HepG2 (cell line): ENCODE data around the gene BIVM. TPM values are rescaled to one million over a fixed set of nuclear protein-coding genes. Genes with fewer than 3 reads are reported as not detected.

Experiments used
- ATF7 ChIP-seq, 2 experiments: fragments of 450-650 bp in 1 of 2; sonication (generic) in 1 of 2; formaldehyde crosslinking in 1 of 2; IDR thresholded peaks; 2 replicates each; pipeline versions ENCODE4 v1.4.0 to v1.6.1; 2016 to 2020; ENCODE audit warnings: antibody characterized with exemption in 1 of 2, mild to moderate bottlenecking in 1 of 2, missing genetic modification reagents in 1 of 2
- FOXA1 ChIP-seq, 2 experiments: fragments of 450-650 bp in 1 of 2; sonication (generic) in 1 of 2; formaldehyde crosslinking in 1 of 2; IDR thresholded peaks; 2 replicates each; pipeline versions ENCODE4 v1.4.0 to v1.6.1; 2016 to 2020; ENCODE audit warnings: missing genetic modification reagents in 1 of 2
- POLR2AphosphoS2 ChIP-seq: IDR thresholded peaks from 2 replicates; pipeline ENCODE4 v1.6.1; 2011; ENCODE audit warnings: low read depth, low read length, improper control_type of control experiment
- POLR2AphosphoS5 ChIP-seq: IDR thresholded peaks from 2 replicates; pipeline ENCODE4 v1.6.1; 2012; ENCODE audit warnings: low read depth, low read length
- RBFOX2 ChIP-seq: fragments of 200-400 bp; formaldehyde crosslinking; IDR thresholded peaks from 2 replicates; pipeline ENCODE4 v1.6.1; 2017; ENCODE audit warnings: low read depth, mild to moderate bottlenecking, low read length
- REPIN1 ChIP-seq: sonication (generic); formaldehyde crosslinking; IDR thresholded peaks from 2 replicates; pipeline ENCODE4 v1.8.0; 2022; ENCODE audit warnings: missing genetic modification reagents, low read depth, mild to moderate bottlenecking, borderline replicate concordance
- SRY ChIP-seq: sonication (generic); formaldehyde crosslinking; IDR thresholded peaks from 2 replicates; pipeline ENCODE4 v1.8.0; 2022; ENCODE audit warnings: mild to moderate bottlenecking, missing genetic modification reagents
- THAP11 ChIP-seq: IDR thresholded peaks from 2 replicates; pipeline ENCODE4 v1.6.1; 2016; ENCODE audit warnings: missing biosample characterization, missing genetic modification reagents
- U2AF1 ChIP-seq: fragments of 200-400 bp; formaldehyde crosslinking; optimal IDR thresholded peaks from 2 replicates; pipeline ENCODE3; 2017; ENCODE audit warnings: mild to moderate bottlenecking, low read depth, low read length
- ZBTB7A ChIP-seq: sonication (generic); formaldehyde crosslinking; IDR thresholded peaks from 2 replicates; pipeline ENCODE4 v1.8.0; 2022; ENCODE audit warnings: mild to moderate bottlenecking, missing genetic modification reagents
- ZBTB8A ChIP-seq: sonication (generic); formaldehyde crosslinking; IDR thresholded peaks from 2 replicates; pipeline ENCODE4 v1.4.0; 2020; ENCODE audit warnings: mild to moderate bottlenecking, low read depth, missing genetic modification reagents, borderline replicate concordance
- ZGPAT ChIP-seq: IDR thresholded peaks from 2 replicates; pipeline ENCODE4 v1.6.1; 2016; ENCODE audit warnings: mild to moderate bottlenecking
- ZNF501 ChIP-seq: sonication (generic); formaldehyde crosslinking; IDR thresholded peaks from 2 replicates; pipeline ENCODE4 v1.5.1; 2020; ENCODE audit warnings: mild to moderate bottlenecking, moderate library complexity, missing genetic modification reagents
- ZNF510 ChIP-seq: sonication (generic); formaldehyde crosslinking; IDR thresholded peaks from 2 replicates; pipeline ENCODE4 v1.4.0; 2020; ENCODE audit warnings: low read depth, mild to moderate bottlenecking, missing genetic modification reagents
- ZNF564 ChIP-seq: sonication (generic); formaldehyde crosslinking; IDR thresholded peaks from 2 replicates; pipeline ENCODE4 v1.8.1; 2023; ENCODE audit warnings: mild to moderate bottlenecking, missing genetic modification reagents
- ZNF614 ChIP-seq: IDR thresholded peaks from 2 replicates; pipeline ENCODE4 v1.6.1; 2018; ENCODE audit warnings: missing biosample characterization, missing genetic modification reagents, inconsistent platforms, borderline replicate concordance
- ZNF790 ChIP-seq: sonication (generic); formaldehyde crosslinking; IDR thresholded peaks from 2 replicates; pipeline ENCODE4 v1.8.0; 2022; ENCODE audit warnings: missing genetic modification reagents, mild to moderate bottlenecking, borderline replicate concordance
- polyA plus RNA-seq, 8 experiments: library from polyadenylated mRNA; depleted of rRNA in 3 of 8; stranded (reverse) in 7 of 8; unstranded in 1 of 8; fragments of >200 nt; fragmentation: Illumina TruSeq in 4 of 8; extraction: Trizol in 4 of 8; gene quantifications; 2 replicates each; pipeline versions ENCODE4 v1.2.1 to v1.2.3, GENCODE V29; 2011 to 2016; ENCODE audit warnings: low read depth in 4 of 8, missing spikeins in 1 of 8, mixed read lengths in 1 of 8; ENCODE audit not compliant: insufficient read depth in 1 of 8
- total RNA-seq, 5 experiments: library from RNA; depleted of rRNA; stranded (reverse); fragments of >200 nt; fragmentation: Illumina TruSeq; extraction: Trizol; gene quantifications; 2 replicates each; pipeline ENCODE4 v1.2.3, GENCODE V29; 2016; ENCODE audit warnings: low read depth in 1 of 5
- TF ChIP-seq, protein P1 (sequence below): sonication (generic); formaldehyde crosslinking; IDR thresholded peaks from 2 replicates; pipeline ENCODE4 v1.5.1; 2020; ENCODE audit warnings: missing genetic modification reagents, mild to moderate bottlenecking, borderline replicate concordance
- TF ChIP-seq, protein P2 (sequence below): sonication (generic); formaldehyde crosslinking; IDR thresholded peaks from 2 replicates; pipeline ENCODE4 v1.4.0; 2020; ENCODE audit warnings: missing genetic modification reagents, low read depth, mild to moderate bottlenecking, borderline replicate concordance
- TF ChIP-seq, protein P3 (sequence below): sonication (generic); IDR thresholded peaks from 2 replicates; pipeline ENCODE4 v1.6.1; 2016; ENCODE audit warnings: low read depth, borderline replicate concordance
- TF ChIP-seq, protein P4 (sequence below): sonication (generic); formaldehyde crosslinking; IDR thresholded peaks from 2 replicates; pipeline ENCODE4 v1.4.0; 2020; ENCODE audit warnings: missing genetic modification reagents

BIVM gene
- total and polyA plus RNA-seq, 2 of the 13 experiments (the other 11 are each of a cell fraction or from before 2014, with no cell fraction given), result 10.4 to 15.8 TPM

- TF ChIP-seq FOXA1 (IDR thresholded peaks at IDR 0.05) (no peak), FOXA1 (CRISPR knock-in tag; IDR thresholded peaks at IDR 0.05) (0 out of 2 replicates have a peak, but pooled peaks have one; percentile 19), POLR2AphosphoS2 (no peak), ZNF501 (peak; percentile 73), ZNF564 (CRISPR knock-in tag) (no peak), ATF7 (IDR thresholded peaks at IDR 0.05) (no peak), ATF7 (CRISPR knock-in tag; IDR thresholded peaks at IDR 0.05) (peak; percentile 52; the same call in 1 of the 2 replicates), ZBTB8A (0 out of 2 replicates have a peak, but pooled peaks have one; percentile 40), THAP11 (peak; percentile 99), ZGPAT (CRISPR knock-in tag) (peak; percentile 39; the same call in 1 of the 2 replicates), RBFOX2 (peak; percentile 62; the same call in 1 of the 2 replicates), POLR2AphosphoS5 (peak; percentile 79), ZNF510 (peak; percentile 70; the same call in 1 of the 2 replicates), REPIN1 (peak; percentile 28; the same call in 1 of the 2 replicates), ZNF790 (0 out of 2 replicates have a peak, but pooled peaks have one; percentile 34), SRY (CRISPR knock-in tag) (peak; percentile 68), U2AF1 (peak; percentile 19), ZNF614 (peak; percentile 13; the same call in 1 of the 2 replicates), ZBTB7A (CRISPR knock-in tag) (0 out of 2 replicates have a peak, but pooled peaks have one; percentile 47)
- TF ChIP-seq, protein P1, sequence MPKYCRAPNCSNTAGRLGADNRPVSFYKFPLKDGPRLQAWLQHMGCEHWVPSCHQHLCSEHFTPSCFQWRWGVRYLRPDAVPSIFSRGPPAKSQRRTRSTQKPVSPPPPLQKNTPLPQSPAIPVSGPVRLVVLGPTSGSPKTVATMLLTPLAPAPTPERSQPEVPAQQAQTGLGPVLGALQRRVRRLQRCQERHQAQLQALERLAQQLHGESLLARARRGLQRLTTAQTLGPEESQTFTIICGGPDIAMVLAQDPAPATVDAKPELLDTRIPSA (CRISPR knock-in tag), result 0 out of 2 replicates have a peak, but pooled peaks have one; percentile 1
- TF ChIP-seq, protein P2, sequence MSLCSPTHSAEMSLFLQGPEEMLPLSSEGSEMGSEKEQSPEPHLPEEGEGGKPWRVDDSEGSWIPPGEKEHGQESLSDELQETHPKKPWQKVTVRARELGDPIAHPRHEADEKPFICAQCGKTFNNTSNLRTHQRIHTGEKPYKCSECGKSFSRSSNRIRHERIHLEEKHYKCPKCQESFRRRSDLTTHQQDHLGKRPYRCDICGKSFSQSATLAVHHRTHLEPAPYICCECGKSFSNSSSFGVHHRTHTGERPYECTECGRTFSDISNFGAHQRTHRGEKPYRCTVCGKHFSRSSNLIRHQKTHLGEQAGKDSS, result 0 out of 2 replicates have a peak, but pooled peaks have one; percentile 44
- TF ChIP-seq, protein P3, sequence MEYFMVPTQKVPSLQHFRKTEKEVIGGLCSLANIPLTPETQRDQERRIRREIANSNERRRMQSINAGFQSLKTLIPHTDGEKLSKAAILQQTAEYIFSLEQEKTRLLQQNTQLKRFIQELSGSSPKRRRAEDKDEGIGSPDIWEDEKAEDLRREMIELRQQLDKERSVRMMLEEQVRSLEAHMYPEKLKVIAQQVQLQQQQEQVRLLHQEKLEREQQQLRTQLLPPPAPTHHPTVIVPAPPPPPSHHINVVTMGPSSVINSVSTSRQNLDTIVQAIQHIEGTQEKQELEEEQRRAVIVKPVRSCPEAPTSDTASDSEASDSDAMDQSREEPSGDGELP, result 0 out of 2 replicates have a peak, but pooled peaks have one; percentile 8
- TF ChIP-seq, protein P4, sequence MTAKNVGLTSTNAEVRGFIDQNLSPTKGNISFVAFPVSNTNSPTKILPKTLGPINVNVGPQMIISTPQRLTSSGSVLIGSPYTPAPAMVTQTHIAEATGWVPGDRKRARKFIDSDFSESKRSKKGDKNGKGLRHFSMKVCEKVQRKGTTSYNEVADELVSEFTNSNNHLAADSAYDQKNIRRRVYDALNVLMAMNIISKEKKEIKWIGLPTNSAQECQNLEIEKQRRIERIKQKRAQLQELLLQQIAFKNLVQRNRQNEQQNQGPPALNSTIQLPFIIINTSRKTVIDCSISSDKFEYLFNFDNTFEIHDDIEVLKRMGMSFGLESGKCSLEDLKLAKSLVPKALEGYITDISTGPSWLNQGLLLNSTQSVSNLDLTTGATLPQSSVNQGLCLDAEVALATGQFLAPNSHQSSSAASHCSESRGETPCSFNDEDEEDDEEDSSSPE (CRISPR knock-in tag), result peak; percentile 42; the same call in 1 of the 2 replicates
Observed at GRCh38 chr13:102798581-102799425, at the start of gene BIVM, which contains the start of gene POGLUT2 (continued).
